Ishikawa (cell line): ENCODE data around the gene WDR48.

Source experiments
- CEBPB ChIP-seq: IDR thresholded peaks from 2 replicates; pipeline ENCODE4 v1.6.1; 2012
- CREB1 ChIP-seq: IDR thresholded peaks from 2 replicates; pipeline ENCODE4 v1.6.1; 2012; ENCODE audit warnings: low read depth
- EGR1 ChIP-seq: IDR thresholded peaks from 2 replicates; pipeline ENCODE4 v1.6.1; 2012
- EP300 ChIP-seq: IDR thresholded peaks from 2 replicates; pipeline ENCODE4 v1.6.1; 2012; ENCODE audit warnings: borderline replicate concordance
- FOXM1 ChIP-seq: IDR thresholded peaks from 2 replicates; pipeline ENCODE4 v1.6.1; 2012; ENCODE audit warnings: low read depth, borderline replicate concordance
- NFIC ChIP-seq: IDR thresholded peaks from 2 replicates; pipeline ENCODE4 v1.6.1; 2012
- RAD21 ChIP-seq: IDR thresholded peaks from 2 replicates; pipeline ENCODE4 v1.6.1; 2012; ENCODE audit warnings: low read depth
- REST ChIP-seq: IDR thresholded peaks from 2 replicates; pipeline ENCODE4 v1.6.1; 2012; ENCODE audit warnings: low read depth, mild to moderate bottlenecking
- TAF1 ChIP-seq: IDR thresholded peaks from 2 replicates; pipeline ENCODE4 v1.6.1; 2012; ENCODE audit warnings: low read depth, mild to moderate bottlenecking
- TCF12 ChIP-seq: IDR thresholded peaks from 2 replicates; pipeline ENCODE4 v1.6.1; 2012; ENCODE audit warnings: low read depth
- TEAD4 ChIP-seq: IDR thresholded peaks from 2 replicates; pipeline ENCODE4 v1.6.1; 2012
- YY1 ChIP-seq: IDR thresholded peaks from 2 replicates; pipeline ENCODE4 v1.6.1; 2012; ENCODE audit warnings: low read depth
- ZBTB7A ChIP-seq: IDR thresholded peaks from 2 replicates; pipeline ENCODE4 v1.6.1; 2012; ENCODE audit warnings: low read depth
- TF ChIP-seq, protein P1 (sequence below): IDR thresholded peaks from 2 replicates; pipeline ENCODE4 v1.6.1; 2012
- TF ChIP-seq, protein P2 (sequence below): IDR thresholded peaks from 2 replicates; pipeline ENCODE4 v1.6.1; 2012

The WDR48 gene

DNA sequence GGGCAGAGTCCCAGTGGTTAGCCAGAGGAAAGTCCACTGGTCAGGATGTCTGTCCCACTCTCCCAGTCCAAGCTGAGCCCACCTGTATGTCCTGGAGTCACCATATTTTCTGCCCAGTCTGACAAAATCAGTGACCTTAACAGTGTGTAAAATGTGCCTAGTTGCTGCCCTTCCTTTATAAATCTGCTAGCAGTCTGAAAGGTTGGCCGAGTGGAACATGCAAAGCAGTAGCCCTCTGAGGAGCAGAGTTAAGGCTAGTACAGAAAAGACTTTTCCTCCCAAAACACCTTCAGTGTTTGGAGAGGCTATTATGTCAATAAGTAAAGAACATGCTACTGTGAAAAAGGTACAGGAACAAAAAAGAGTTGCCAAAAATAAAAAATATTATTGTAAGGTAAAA is 71.0 kb downstream of the WDR48 start:
- TF ChIP-seq EGR1: no peak
- TF ChIP-seq TEAD4: no peak
- no peak for TF ChIP-seq TAF1
- TF ChIP-seq CEBPB: no peak
- TF ChIP-seq, protein P1, sequence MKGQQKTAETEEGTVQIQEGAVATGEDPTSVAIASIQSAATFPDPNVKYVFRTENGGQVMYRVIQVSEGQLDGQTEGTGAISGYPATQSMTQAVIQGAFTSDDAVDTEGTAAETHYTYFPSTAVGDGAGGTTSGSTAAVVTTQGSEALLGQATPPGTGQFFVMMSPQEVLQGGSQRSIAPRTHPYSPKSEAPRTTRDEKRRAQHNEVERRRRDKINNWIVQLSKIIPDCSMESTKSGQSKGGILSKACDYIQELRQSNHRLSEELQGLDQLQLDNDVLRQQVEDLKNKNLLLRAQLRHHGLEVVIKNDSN: no peak
- TF ChIP-seq, protein P2, sequence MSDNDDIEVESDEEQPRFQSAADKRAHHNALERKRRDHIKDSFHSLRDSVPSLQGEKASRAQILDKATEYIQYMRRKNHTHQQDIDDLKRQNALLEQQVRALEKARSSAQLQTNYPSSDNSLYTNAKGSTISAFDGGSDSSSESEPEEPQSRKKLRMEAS: no peak
- TF ChIP-seq TCF12: no peak
- no peak for TF ChIP-seq ZBTB7A
- no peak for TF ChIP-seq REST
- TF ChIP-seq FOXM1: no peak

GRCh38 chr3:39124876-39125840 is 73.3 kb downstream of the WDR48 start:
- TF ChIP-seq NFIC (no peak), RAD21 (peak; percentile 75)

DNA sequence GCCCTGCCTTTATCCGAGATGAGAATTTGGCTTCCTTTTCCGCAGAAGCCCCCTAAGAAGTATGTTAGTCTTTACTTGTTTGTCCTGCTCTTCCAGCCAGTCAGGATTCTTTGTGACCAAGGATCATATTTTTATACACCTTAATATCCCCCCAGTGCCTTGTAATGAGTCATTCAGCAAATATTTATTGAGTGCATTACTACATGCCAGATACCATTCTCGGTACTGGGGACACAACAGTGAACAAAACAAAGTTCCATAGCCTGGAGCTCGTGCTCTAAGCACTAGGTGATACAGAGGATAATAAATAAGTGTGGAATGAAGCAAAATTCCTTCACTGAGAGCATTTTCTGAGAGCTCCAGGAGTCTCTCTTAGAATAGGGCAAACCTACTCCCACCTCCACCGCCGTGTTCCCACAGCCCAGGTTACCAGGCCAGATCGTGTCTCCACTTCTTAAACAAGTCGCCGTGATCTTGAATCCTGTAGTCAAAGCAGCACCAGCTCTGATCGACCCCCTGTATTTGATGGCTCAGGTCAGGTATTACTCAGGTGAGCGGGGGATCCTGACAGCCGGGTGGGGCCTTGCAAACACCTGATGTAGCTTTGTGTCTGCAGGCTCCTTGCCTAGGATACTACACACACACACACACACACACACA is 74.2 kb downstream of the WDR48 start:
- TF ChIP-seq FOXM1 (0 out of 2 replicates have a peak, but pooled peaks have one; percentile 41), CREB1 (no peak), RAD21 (no peak), REST (no peak), CEBPB (no peak), YY1 (no peak), TCF12 (0 out of 2 replicates have a peak, but pooled peaks have one; percentile 40), EGR1 (no peak), TEAD4 (peak; percentile 84), TAF1 (no peak), EP300 (peak; percentile 55; the same call in 1 of the 2 replicates), NFIC (peak; percentile 61), ZBTB7A (no peak)
- TF ChIP-seq, protein P2: no peak
- TF ChIP-seq, protein P1: no peak

DNA sequence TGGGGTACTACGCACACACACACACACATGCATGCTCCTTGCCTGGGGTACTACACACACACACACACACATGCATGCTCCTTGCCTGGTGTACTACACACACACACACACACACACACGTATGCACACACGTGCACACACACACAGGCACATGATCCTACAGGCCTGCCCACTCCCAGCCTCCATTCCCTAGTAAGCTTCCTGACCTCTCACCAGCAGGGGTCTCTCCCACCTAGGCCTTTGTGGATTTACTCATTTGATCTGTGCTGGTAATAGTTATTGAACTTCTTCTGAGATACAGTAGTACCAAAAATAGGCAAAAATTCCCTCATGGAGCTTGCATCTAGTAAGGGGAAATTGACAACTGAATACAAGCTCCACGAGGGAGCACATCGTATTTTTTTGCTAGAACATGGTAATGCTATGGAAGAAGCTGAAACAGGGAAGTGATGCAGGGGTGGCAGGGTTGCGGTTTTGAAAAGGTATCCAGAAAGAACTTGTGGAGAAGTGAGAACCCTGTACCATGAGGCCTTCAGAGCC is 74.8 kb downstream of the WDR48 start:
- TF ChIP-seq RAD21 (peak; percentile 78), TEAD4 (no peak), ZBTB7A (no peak), REST (no peak), CREB1 (no peak)
